ENCODE measurements around the gene TSPAN5.

DNA sequence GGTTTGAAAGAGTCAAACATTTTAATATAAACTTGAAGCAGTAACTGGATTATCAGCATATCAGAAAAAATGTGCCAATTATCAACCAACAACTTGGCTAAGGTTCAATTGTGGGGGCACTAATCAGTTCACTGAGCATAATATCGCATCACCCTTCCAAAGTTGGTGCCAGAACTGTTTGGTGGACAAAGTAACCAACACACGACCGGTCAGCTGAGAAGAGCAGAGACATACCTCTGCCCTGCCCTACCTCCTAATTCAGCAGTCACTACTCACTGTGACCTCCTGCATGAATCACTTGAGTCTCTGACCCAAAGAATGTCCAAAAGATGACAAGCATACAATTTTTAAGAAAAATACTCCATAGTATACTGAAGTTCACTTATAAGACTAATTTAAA lies 53.2 kb downstream of the TSPAN5 start:
- TF ChIP-seq POLR2A (IDR thresholded peaks at IDR 0.05; ENCODE audit: low read depth, low read length): no peak
- TF ChIP-seq, protein P1, sequence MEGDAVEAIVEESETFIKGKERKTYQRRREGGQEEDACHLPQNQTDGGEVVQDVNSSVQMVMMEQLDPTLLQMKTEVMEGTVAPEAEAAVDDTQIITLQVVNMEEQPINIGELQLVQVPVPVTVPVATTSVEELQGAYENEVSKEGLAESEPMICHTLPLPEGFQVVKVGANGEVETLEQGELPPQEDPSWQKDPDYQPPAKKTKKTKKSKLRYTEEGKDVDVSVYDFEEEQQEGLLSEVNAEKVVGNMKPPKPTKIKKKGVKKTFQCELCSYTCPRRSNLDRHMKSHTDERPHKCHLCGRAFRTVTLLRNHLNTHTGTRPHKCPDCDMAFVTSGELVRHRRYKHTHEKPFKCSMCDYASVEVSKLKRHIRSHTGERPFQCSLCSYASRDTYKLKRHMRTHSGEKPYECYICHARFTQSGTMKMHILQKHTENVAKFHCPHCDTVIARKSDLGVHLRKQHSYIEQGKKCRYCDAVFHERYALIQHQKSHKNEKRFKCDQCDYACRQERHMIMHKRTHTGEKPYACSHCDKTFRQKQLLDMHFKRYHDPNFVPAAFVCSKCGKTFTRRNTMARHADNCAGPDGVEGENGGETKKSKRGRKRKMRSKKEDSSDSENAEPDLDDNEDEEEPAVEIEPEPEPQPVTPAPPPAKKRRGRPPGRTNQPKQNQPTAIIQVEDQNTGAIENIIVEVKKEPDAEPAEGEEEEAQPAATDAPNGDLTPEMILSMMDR (conservative IDR thresholded peaks at IDR 0.05; ENCODE audit: low read depth, low read length): no peak
- TF ChIP-seq FOS (IDR thresholded peaks at IDR 0.05; ENCODE audit: low read depth, low read length): no peak
- no peak for TF ChIP-seq SMC3 (IDR thresholded peaks at IDR 0.05; ENCODE audit: low read depth, low read length)
- TF ChIP-seq, protein P2, sequence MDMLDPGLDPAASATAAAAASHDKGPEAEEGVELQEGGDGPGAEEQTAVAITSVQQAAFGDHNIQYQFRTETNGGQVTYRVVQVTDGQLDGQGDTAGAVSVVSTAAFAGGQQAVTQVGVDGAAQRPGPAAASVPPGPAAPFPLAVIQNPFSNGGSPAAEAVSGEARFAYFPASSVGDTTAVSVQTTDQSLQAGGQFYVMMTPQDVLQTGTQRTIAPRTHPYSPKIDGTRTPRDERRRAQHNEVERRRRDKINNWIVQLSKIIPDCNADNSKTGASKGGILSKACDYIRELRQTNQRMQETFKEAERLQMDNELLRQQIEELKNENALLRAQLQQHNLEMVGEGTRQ (IDR thresholded peaks at IDR 0.05; ENCODE audit: low read depth, low read length): no peak
- no peak for TF ChIP-seq RFX5 (IDR thresholded peaks at IDR 0.05; ENCODE audit: low read depth, low read length)
- TF ChIP-seq MXI1 (IDR thresholded peaks at IDR 0.05; ENCODE audit: borderline replicate concordance, low read depth, low read length): no peak
- no peak for TF ChIP-seq CEBPB (IDR thresholded peaks at IDR 0.05; ENCODE audit: low read depth, low read length)
- TF ChIP-seq RAD21 (IDR thresholded peaks at IDR 0.05; ENCODE audit: low read length): no peak
- no peak for TF ChIP-seq RCOR1 (IDR thresholded peaks at IDR 0.05; ENCODE audit: insufficient replicate concordance, low read length)
- no peak for TF ChIP-seq MAZ (IDR thresholded peaks at IDR 0.05; ENCODE audit: borderline replicate concordance, low read depth, low read length)
- TF ChIP-seq, protein P3, sequence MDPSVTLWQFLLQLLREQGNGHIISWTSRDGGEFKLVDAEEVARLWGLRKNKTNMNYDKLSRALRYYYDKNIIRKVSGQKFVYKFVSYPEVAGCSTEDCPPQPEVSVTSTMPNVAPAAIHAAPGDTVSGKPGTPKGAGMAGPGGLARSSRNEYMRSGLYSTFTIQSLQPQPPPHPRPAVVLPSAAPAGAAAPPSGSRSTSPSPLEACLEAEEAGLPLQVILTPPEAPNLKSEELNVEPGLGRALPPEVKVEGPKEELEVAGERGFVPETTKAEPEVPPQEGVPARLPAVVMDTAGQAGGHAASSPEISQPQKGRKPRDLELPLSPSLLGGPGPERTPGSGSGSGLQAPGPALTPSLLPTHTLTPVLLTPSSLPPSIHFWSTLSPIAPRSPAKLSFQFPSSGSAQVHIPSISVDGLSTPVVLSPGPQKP (IDR thresholded peaks at IDR 0.05; ENCODE audit: borderline replicate concordance, low read depth, low read length): no peak
- TF ChIP-seq MAFK (IDR thresholded peaks at IDR 0.05; ENCODE audit: low read depth, low read length): no peak

Measured in IMR-90 (cell line).